Fibroblast of villous mesenchyme (primary cell): ENCODE measurements around the gene TMEM39A. TPM values are rescaled to one million over a fixed set of nuclear protein-coding genes. Genes with fewer than 3 reads are reported as not detected.

Source experiments
- DNase-seq: peaks from one replicate; pipeline ENCODE4 v3.0.0-alpha.2; 2010; ENCODE audit warnings: low read depth
- H3K4me3 ChIP-seq: 2 replicates; pipeline ENCODE4 v1.5.1; 2011; ENCODE audit warnings: low read depth, mild to moderate bottlenecking, low read length
- total RNA-seq: library from RNA; depleted of rRNA; stranded (reverse); fragments of >200 nt; gene quantifications from 2 replicates; pipeline ENCODE4 v1.2.3, GENCODE V29; 2012
- TF ChIP-seq, protein P1 (sequence below): IDR thresholded peaks from 2 replicates; pipeline ENCODE4 v1.5.1; 2012; ENCODE audit warnings: low read depth, mild to moderate bottlenecking, low read length; ENCODE audit not compliant: insufficient read depth

TMEM39A gene
- total RNA-seq, 1 donor: 88.5 TPM

GRCh38 chr3:119395923-119396358 lies 67.5 kb downstream of the TMEM39A start:
- H3K4me3 ChIP-seq: no peak overlapping the region
- TF ChIP-seq, protein P1, sequence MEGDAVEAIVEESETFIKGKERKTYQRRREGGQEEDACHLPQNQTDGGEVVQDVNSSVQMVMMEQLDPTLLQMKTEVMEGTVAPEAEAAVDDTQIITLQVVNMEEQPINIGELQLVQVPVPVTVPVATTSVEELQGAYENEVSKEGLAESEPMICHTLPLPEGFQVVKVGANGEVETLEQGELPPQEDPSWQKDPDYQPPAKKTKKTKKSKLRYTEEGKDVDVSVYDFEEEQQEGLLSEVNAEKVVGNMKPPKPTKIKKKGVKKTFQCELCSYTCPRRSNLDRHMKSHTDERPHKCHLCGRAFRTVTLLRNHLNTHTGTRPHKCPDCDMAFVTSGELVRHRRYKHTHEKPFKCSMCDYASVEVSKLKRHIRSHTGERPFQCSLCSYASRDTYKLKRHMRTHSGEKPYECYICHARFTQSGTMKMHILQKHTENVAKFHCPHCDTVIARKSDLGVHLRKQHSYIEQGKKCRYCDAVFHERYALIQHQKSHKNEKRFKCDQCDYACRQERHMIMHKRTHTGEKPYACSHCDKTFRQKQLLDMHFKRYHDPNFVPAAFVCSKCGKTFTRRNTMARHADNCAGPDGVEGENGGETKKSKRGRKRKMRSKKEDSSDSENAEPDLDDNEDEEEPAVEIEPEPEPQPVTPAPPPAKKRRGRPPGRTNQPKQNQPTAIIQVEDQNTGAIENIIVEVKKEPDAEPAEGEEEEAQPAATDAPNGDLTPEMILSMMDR: no peak
- DNase-seq: no peak

- TF ChIP-seq, protein P1: no peak
- no peak for DNase-seq
- no peak overlapping the region for H3K4me3 ChIP-seq
Observed at GRCh38 chr3:119388577-119388976, 74.8 kb downstream of the TMEM39A start.

DNA sequence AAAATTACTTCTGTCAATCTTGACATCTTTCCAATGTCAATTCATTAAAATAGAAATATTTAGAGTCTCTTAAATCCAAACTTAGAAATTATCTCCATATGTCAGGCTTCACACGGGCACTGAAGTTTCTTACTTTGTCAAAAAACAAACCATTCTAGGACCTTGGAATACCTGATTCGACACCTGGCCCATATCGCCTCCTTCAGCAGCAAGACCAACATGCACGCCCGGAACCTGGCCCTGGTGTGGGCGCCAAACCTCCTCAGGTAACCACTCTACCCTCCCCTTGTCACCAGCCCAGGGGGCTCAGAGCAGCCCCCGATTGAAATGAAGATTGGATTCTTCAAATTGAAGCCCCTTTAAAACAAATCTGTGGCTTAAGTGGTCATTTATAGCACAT lies 81.3 kb downstream of the TMEM39A start:
- H3K4me3 ChIP-seq: no peak overlapping the region
- TF ChIP-seq, protein P1: no peak
- no peak for DNase-seq

- DNase-seq: no peak
- no peak overlapping the region for H3K4me3 ChIP-seq
- TF ChIP-seq, protein P1: no peak
Observed at GRCh38 chr3:119380697-119381096, 82.7 kb downstream of the TMEM39A start.

Other genes starting within 250 kb of the TMEM39A start
- gene B4GALT4, start 222.7 kb downstream of the TMEM39A start, total RNA-seq: 28.3 and 47.5 TPM in 2 replicates
- 15.1 and 15.5 TPM in 2 replicates for gene ARHGAP31, start 169.2 kb downstream of the TMEM39A start, total RNA-seq
- gene POGLUT1, start 5.3 kb upstream of the TMEM39A start, total RNA-seq: 14.2 and 29.8 TPM in 2 replicates
- 44.8 and 58.7 TPM in 2 replicates for gene TIMMDC1, start 34.9 kb upstream of the TMEM39A start, total RNA-seq
- not detected in 2 replicates for gene CD80, start 96.0 kb upstream of the TMEM39A start, total RNA-seq
- gene ADPRH, start 115.9 kb upstream of the TMEM39A start, total RNA-seq: 3.0 and 4.2 TPM in 2 replicates
- gene PLA1A, start 134.3 kb upstream of the TMEM39A start, total RNA-seq: not detected in 2 replicates
- 1.3 TPM in 2 replicates for gene POPDC2, start 197.0 kb upstream of the TMEM39A start, total RNA-seq
- 10.8 and 15.8 TPM in 2 replicates for gene COX17, start 213.8 kb upstream of the TMEM39A start, total RNA-seq
- 0.32 and 0.43 TPM in 2 replicates for gene CFAP91, start 239.4 kb upstream of the TMEM39A start, total RNA-seq